GM15510 (cell line): ENCODE results near the gene GNAZ.

Experiments
- POLR2A ChIP-seq: IDR thresholded peaks from 3 replicates; pipeline ENCODE4 v1.6.1; 2011; ENCODE audit warnings: borderline replicate concordance; ENCODE audit not compliant: insufficient read length; ENCODE audit errors: extremely low read depth

GNAZ gene

GRCh38 chr22:23037429-23038333 is 32.6 kb upstream of the GNAZ start:
- TF ChIP-seq POLR2A: no peak

GRCh38 chr22:23038334-23038642 is 32.0 kb upstream of the GNAZ start:
- no peak for TF ChIP-seq POLR2A

GRCh38 chr22:23038902-23039301 is 31.4 kb upstream of the GNAZ start:
- TF ChIP-seq POLR2A: no peak

- no peak for TF ChIP-seq POLR2A
These were observed 28.1 kb upstream of the GNAZ start for GRCh38 chr22:23042179-23042578.

GRCh38 chr22:23044570-23044969 is 25.7 kb upstream of the GNAZ start:
- TF ChIP-seq POLR2A: no peak

- no peak for TF ChIP-seq POLR2A
These were observed 24.9 kb upstream of the GNAZ start for GRCh38 chr22:23045461-23045860.

- TF ChIP-seq POLR2A: no peak
These were observed 23.1 kb upstream of the GNAZ start for GRCh38 chr22:23047265-23047664.

GRCh38 chr22:23047742-23048141 is 22.6 kb upstream of the GNAZ start:
- no peak for TF ChIP-seq POLR2A

- no peak for TF ChIP-seq POLR2A
These were observed 17.1 kb upstream of the GNAZ start for GRCh38 chr22:23053051-23053707.

GRCh38 chr22:23053912-23054530 is 16.3 kb upstream of the GNAZ start:
- TF ChIP-seq POLR2A: no peak

GRCh38 chr22:23054531-23055257 is 15.6 kb upstream of the GNAZ start:
- TF ChIP-seq POLR2A: no peak

- no peak for TF ChIP-seq POLR2A
These were observed 14.7 kb upstream of the GNAZ start for GRCh38 chr22:23055449-23056179.

GRCh38 chr22:23057331-23057730 is 13.0 kb upstream of the GNAZ start:
- no peak for TF ChIP-seq POLR2A

- no peak for TF ChIP-seq POLR2A
These were observed 12.3 kb upstream of the GNAZ start for GRCh38 chr22:23058063-23058462.
